Loucy (cell line): ENCODE measurements around the gene SV2A.

Source experiments
- H2AFZ ChIP-seq: fragments of 200-600 bp; sonication (generic); 2 replicates; pipeline ENCODE4 v1.6.0; 2016; ENCODE audit warnings: antibody characterized with exemption, mild to moderate bottlenecking, low read length, moderate library complexity
- H3F3A ChIP-seq: fragments of 200-600 bp; 2 replicates; pipeline ENCODE4 v1.6.0; 2016; ENCODE audit warnings: antibody characterized with exemption, low read depth, mild to moderate bottlenecking
- H3K27me3 ChIP-seq: fragments of 200-600 bp; sonication (generic); 2 replicates; pipeline ENCODE4 v1.6.1; 2014; ENCODE audit warnings: low read length, mild to moderate bottlenecking; ENCODE audit not compliant: insufficient read depth, poor library complexity, severe bottlenecking
- H3K36me3 ChIP-seq: fragments of 200-600 bp; sonication (generic); 2 replicates; pipeline ENCODE4 v1.6.1; 2016; ENCODE audit warnings: low read length; ENCODE audit not compliant: insufficient read depth
- H3K4me1 ChIP-seq: fragments of 200-600 bp; sonication (generic); 2 replicates; pipeline ENCODE4 v1.5.1; 2014; ENCODE audit warnings: low read length, mild to moderate bottlenecking; ENCODE audit not compliant: insufficient read depth, poor library complexity, severe bottlenecking
- H3K4me2 ChIP-seq: fragments of 200-600 bp; sonication (generic); 2 replicates; pipeline ENCODE4 v1.6.0; 2014; ENCODE audit warnings: antibody characterized with exemption, low read length, low read depth, mild to moderate bottlenecking; ENCODE audit not compliant: poor library complexity, severe bottlenecking
- H3K4me3 ChIP-seq: fragments of 200-600 bp; sonication (generic); 2 replicates; pipeline ENCODE4 v1.5.1; 2014; ENCODE audit warnings: low read length, mild to moderate bottlenecking, mixed read lengths; ENCODE audit not compliant: poor library complexity, severe bottlenecking
- H3K79me2 ChIP-seq: fragments of 200-600 bp; sonication (generic); 2 replicates; pipeline ENCODE4 v1.6.1; 2014; ENCODE audit warnings: low read length; ENCODE audit not compliant: insufficient read depth
- H3K9ac ChIP-seq: fragments of 200-600 bp; sonication (generic); 2 replicates; pipeline ENCODE4 v1.6.0; 2014; ENCODE audit warnings: mild to moderate bottlenecking, low read depth, low read length, moderate library complexity; ENCODE audit not compliant: poor library complexity, severe bottlenecking
- H3K9me2 ChIP-seq: fragments of 200-600 bp; sonication (generic); replicated peaks from 2 replicates; pipeline ENCODE4 v1.6.1; 2016; ENCODE audit warnings: low read depth, low read length, mixed read lengths
- H3K9me3 ChIP-seq: fragments of 200-600 bp; sonication (generic); 2 replicates; pipeline ENCODE4 v1.6.1; 2014; ENCODE audit warnings: mild to moderate bottlenecking, antibody characterized with exemption, low read length, low read depth; ENCODE audit not compliant: insufficient read depth
- H4K20me1 ChIP-seq: fragments of 200-600 bp; sonication (generic); 2 replicates; pipeline ENCODE4 v1.6.0; 2014; ENCODE audit warnings: antibody characterized with exemption, low read length, mild to moderate bottlenecking; ENCODE audit not compliant: insufficient read depth, poor library complexity, severe bottlenecking
- EZH2phosphoT487 ChIP-seq: fragments of 200-600 bp; IDR thresholded peaks from 2 replicates; pipeline ENCODE4 v1.6.1; 2018; ENCODE audit warnings: antibody characterized with exemption, mild to moderate bottlenecking, moderate library complexity, borderline replicate concordance
- TF ChIP-seq, protein P1 (sequence below): fragments of 200-600 bp; sonication (generic); conservative IDR thresholded peaks from 2 replicates; pipeline ENCODE4 v1.5.1; 2014; ENCODE audit warnings: mild to moderate bottlenecking, antibody characterized with exemption, low read length

SV2A gene

DNA sequence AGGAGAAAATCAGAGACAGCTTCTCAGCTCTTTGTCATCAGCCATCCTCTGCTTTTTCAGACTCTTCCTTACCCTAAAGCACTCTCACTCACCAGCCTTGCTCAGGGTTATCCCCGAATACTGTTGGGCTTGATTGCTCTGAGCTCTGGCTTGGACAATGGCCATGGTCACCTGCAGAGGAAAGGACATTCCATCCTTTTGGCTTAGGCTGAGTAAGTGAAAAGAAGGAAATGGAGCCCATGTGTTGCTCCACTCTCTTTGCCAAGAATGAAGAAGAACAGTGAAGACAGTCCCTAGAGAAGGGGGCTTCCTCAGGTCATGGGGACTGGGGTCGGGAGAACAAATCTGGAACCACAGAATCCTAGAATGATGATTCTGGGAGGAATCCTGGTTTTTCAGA, 16.7 kb upstream of the SV2A start:
- Histone ChIP-seq H3K9me2 (no peaks in the 10 kb centered on the region), H3K9me3 (no peaks in the 10 kb centered on the region), H3F3A (no peaks in the 10 kb centered on the region), H3K4me2 (no peak overlapping the region), H3K4me1 (peaks cover 23% of the 10 kb centered on the region), H2AFZ (no peak overlapping the region), H3K9ac (no peak overlapping the region), H3K79me2 (no peaks in the 10 kb centered on the region), H3K27me3 (no peaks in the 10 kb centered on the region), H4K20me1 (no peaks in the 10 kb centered on the region), H3K4me3 (no peak overlapping the region), H3K36me3 (no peaks in the 10 kb centered on the region)
- TF ChIP-seq, protein P1, sequence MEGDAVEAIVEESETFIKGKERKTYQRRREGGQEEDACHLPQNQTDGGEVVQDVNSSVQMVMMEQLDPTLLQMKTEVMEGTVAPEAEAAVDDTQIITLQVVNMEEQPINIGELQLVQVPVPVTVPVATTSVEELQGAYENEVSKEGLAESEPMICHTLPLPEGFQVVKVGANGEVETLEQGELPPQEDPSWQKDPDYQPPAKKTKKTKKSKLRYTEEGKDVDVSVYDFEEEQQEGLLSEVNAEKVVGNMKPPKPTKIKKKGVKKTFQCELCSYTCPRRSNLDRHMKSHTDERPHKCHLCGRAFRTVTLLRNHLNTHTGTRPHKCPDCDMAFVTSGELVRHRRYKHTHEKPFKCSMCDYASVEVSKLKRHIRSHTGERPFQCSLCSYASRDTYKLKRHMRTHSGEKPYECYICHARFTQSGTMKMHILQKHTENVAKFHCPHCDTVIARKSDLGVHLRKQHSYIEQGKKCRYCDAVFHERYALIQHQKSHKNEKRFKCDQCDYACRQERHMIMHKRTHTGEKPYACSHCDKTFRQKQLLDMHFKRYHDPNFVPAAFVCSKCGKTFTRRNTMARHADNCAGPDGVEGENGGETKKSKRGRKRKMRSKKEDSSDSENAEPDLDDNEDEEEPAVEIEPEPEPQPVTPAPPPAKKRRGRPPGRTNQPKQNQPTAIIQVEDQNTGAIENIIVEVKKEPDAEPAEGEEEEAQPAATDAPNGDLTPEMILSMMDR = no peak

DNA sequence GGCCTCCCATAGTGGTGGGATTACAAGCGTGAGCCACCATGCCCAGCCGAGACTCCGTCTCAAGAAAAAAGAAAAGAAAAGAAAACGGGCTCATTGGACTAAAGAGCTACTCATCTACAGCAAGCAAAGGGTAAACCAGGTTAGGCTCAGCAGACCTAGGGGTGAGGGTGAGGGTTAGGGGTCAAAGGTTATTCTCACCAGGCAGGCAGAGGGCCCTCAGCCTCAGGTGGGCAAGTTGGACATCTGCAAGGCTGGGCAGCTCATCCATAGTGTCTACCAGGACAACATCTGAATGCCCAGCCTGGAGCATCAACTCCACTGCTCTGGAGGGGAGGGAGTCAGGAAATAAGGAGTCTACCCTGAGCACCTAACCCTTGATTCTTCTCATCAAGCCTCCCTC, 15.6 kb upstream of the SV2A start:
- H3K79me2 ChIP-seq = no peaks in the 10 kb centered on the region
- H3F3A ChIP-seq = no peaks in the 10 kb centered on the region
- no peaks in the 10 kb centered on the region for H4K20me1 ChIP-seq
- H3K4me1 ChIP-seq = peaks cover 18% of the 10 kb centered on the region
- no peak overlapping the region for H3K4me2 ChIP-seq
- TF ChIP-seq EZH2phosphoT487 = no peak
- TF ChIP-seq, protein P1 = no peak
- no peak overlapping the region for H3K4me3 ChIP-seq
- H3K9me3 ChIP-seq = no peaks in the 10 kb centered on the region
- H3K9ac ChIP-seq = no peak overlapping the region
- H3K27me3 ChIP-seq = no peaks in the 10 kb centered on the region
- no peaks in the 10 kb centered on the region for H3K36me3 ChIP-seq
- no peak overlapping the region for H2AFZ ChIP-seq
- no peaks in the 10 kb centered on the region for H3K9me2 ChIP-seq

DNA sequence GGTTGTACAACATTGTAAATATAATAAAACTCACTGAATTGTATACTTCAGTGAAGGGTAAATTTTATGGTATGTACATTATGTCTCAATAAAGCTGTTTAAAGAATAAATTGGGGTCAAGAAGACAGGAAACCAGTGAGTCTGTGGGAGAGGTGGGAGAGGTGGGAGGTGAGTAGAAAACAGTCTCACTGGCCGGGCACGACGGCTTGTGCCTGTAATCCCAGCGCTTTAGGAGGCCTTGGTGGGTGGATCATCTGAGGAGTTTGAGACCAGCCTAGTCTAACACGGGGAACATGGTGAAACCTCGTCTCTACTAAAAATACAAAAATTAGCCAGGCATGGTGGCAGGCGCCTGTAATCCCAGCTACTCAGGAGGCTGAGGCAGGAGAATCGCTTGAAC, 14.8 kb upstream of the SV2A start:
- no peak for TF ChIP-seq EZH2phosphoT487
- TF ChIP-seq, protein P1 = no peak
- no peaks in the 10 kb centered on the region for H3K27me3 ChIP-seq
- peaks cover 2% of the 10 kb centered on the region; the same call in 1 of the 2 replicates for H3F3A ChIP-seq
- no peak overlapping the region for H3K9ac ChIP-seq
- no peaks in the 10 kb centered on the region for H3K36me3 ChIP-seq
- no peaks in the 10 kb centered on the region for H3K9me2 ChIP-seq
- H3K4me2 ChIP-seq = no peak overlapping the region
- H3K4me3 ChIP-seq = no peak overlapping the region
- H2AFZ ChIP-seq = no peak overlapping the region
- H3K4me1 ChIP-seq = peaks cover 11% of the 10 kb centered on the region
- H4K20me1 ChIP-seq = peaks cover under 1% of the 10 kb centered on the region
- no peaks in the 10 kb centered on the region for H3K9me3 ChIP-seq
- H3K79me2 ChIP-seq = peaks cover 1% of the 10 kb centered on the region
